Right ventricle myocardium inferior (tissue), 1 donor: Measurements from ENCODE around the gene MUSTN1. TPM values are rescaled to one million over a fixed set of nuclear protein-coding genes. Genes with fewer than 3 reads are reported as not detected.

Experiments used
- ATAC-seq: fragments of 200-7000 bp; cut with Tn5 transposase; one replicate; pipeline ENCODE4 v1.9.1; 2020; ENCODE audit warnings: mild to moderate bottlenecking, moderate library complexity
- DNase-seq: peaks from one replicate; pipeline ENCODE4 v3.0.0; 2021; ENCODE audit errors: missing footprints
- intact Hi-C: fragments of 100-400 bp; cut with DNase I; formaldehyde crosslinking; loops from one replicate; pipeline ENCODE4 v1.11.0; 2022
- long read RNA-seq: library from polyadenylated mRNA; unstranded; transcript quantifications from one replicate; pipeline ENCODE4 v2.0.0, GENCODE V29; 2021
- total RNA-seq: library from RNA; stranded (reverse); fragmentation: NEBNext Ultra II Directional; extraction: Animal tissue kit (Norgen Biotek cat#: 25700); gene quantifications from one replicate; pipeline ENCODE4 v1.2.1, GENCODE V29; 2021
- donor health status: DM: no; HTN: yes; CAD: no; lungs with severe emphysema.

The MUSTN1 gene
- 26.5 TPM for total RNA-seq
- long read RNA-seq, transcript MUSTN1-201 (3 exons, 721 nt) = major isoform, 10 of 11 reads
- long read RNA-seq, partial matches to known transcripts = 0 of 11 reads
- long read RNA-seq, other reads (novel, unspliced or antisense) = 0 of 11 reads

DNA sequence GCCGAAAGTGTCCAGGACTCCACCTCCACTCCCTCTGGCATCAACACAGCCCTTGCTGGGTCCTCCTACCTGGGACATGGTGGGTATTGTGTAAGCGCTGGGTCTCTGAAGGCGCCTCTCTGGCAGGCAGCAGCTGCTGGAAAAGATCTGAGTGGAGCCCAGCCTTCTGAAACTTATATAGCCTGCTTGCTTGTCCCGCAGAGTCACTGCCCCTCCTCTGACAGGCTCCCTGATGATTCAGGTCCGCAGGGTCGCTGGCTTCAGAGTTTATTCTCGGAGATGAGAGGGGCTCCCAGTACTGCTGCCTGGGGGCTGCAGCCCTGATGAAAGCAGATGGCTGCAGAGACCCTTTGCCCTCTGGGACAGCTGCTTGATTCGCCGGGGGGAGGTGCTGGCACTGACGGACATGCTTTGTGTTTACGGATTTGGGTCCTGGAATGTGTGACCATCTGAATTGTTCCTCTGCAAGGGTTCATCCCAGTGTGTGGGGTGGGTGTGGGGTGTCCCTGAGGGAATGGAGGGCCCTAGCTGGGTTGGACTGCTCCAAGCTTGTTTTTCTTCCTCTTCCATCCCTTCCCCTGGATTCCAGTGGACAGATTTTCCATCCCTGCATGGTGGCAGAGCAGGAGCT lies at the start of gene MUSTN1:
MUSTN1 (minus strand) TSS at position 149 of the 631 bp plus-strand sequence; CDS start at position 78, 71 bp downstream.
- DNase-seq (no peak), ATAC-seq (peak; percentile 62)
- intact Hi-C loops = no loop called here

DNA sequence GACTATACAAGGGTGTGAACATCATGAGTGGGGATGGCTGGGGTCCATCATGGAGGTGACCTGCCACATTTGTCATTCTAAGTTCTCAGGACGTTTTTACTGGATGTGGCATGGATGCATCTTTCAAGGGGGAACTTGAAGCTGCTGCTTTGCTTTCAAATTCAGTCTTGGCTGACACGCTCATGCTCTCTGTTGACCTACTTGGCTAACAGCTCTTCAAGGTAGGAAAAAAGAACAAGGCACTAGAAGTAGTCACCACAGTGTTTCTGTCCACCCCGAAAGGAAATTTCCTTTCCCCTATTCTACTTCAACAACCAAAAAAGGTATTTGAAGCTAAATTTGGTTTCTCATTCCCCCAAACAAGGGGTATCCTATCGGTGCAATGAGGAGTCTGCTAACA lies 47.6 kb upstream of the MUSTN1 start:
- DNase-seq = no peak
- ATAC-seq = no peak
- intact Hi-C loops = no loop called here

DNA sequence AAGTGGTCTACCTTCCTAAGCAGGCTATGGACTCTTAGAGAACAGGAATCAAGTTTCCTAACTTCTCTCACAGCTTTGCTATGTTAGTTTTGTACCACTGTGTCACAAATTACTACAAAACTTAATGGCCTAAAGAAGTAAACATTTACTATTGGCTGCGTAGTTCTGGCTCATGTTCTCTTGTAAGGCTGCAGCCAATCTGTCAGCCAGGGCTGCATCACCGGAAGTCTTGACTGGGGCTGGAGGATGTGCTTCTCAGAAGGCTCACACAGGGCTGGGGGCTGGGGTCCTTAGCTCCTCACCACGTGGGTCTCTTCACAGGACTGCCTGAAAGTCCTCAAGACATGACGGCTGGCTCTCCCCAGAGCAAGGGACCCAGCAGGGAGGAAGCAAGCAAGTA lies 47.1 kb upstream of the MUSTN1 start:
- no peak for ATAC-seq
- DNase-seq = no peak
- intact Hi-C loops = no loop called here

DNA sequence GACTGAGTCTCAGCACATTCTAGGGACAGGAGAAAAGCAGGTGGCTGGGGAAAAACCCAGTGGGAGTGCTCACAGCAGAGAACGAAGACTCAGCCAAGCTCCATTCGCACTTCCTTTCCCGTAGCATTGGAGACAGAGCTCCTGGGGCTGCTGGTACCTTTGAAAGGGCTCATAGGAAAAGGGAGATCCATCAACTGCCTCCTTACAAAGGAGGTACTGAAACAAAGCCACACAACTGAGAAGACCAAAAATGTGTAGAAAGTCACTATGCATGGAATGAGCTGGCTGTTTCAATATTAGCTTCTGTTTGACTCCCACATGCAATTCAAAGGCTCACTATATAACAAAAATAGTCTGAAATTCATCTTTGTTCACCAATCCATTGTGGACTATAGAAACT lies 45.7 kb upstream of the MUSTN1 start:
- no peak for DNase-seq
- intact Hi-C loops = no loop called here
- no peak for ATAC-seq

DNA sequence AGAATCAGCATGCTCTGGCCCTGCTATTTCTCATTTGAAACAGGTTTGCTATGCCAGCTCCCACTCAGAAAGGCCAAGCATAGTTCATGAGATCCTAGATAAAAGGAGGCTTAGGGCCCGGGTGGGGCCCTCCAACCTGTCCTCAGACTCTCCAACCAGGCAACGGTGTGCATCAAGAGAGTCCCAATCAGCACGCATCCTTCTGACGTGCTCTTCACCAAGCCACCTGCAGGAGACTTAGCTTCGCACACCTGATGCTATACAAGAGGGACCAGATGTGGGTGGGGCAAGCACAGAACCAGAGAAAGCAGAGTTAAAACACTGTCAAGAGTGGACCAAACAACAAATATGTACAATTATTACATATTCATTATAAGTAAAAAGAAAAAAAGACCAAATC lies 45.2 kb upstream of the MUSTN1 start:
- DNase-seq = no peak
- intact Hi-C loops = no loop called here
- no peak for ATAC-seq

DNA sequence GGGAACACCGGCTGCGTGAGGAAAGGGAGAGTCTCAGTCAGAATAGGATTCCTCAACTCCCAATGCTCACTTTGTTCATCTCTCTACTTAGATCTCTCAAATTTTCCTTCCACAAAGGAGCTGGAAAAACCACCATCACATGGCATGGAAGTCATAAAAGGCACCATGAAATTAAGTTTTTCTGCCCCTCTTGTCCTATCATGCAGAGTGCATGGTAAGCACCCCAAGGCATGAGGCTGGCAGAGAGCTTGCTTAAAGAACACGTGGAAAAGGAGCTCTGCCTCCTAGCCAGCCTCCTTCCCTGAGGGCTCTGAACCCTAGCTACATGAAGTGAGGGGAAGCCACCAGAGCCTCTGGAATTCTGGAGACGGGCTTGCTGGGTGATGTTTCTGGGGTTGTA lies 44.8 kb upstream of the MUSTN1 start:
- no peak for DNase-seq
- intact Hi-C loops = no loop called here

DNA sequence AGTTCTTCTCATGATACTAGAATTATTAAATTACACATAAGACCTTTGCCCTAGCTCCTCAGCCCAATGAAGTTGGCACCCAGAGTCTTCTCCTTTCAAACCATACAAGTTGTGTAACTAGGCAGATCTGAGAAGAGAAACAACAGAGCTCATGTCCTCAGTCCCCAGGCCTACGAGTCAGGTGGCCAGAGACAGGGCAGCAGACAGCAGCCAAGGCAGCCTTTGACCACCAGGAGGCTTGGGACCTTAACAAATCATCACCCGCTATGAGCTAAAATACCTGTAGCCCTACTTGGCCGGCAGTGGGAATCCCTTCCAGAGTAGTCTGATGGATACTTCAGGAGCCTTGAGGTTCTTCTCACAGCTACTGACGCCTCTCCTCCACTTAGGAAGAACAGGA lies 44.3 kb upstream of the MUSTN1 start:
- intact Hi-C loops = no loop called here
- ATAC-seq = no peak
- no peak for DNase-seq

More for the DNA sequence above, 44.8 kb upstream of the MUSTN1 start:
- ATAC-seq = no peak

DNA sequence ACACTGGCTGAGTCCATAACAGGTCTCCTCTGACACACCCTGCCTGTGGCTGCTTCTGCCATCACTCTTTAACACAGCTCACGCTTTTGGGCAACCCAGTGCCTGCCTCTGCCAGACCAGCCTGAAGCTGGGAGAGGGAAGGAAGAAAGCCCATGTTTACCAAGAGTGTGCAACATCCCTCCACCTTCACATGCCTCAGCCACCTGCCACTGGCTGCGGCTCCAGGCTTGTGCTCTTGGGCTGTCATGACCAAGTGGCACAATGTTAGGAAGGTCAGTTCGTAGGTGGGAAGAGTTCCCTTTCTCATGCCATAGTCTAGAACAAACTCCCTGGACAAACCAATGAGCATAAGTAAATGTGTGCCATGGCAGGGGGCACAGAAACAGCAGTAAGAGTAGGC lies 42.3 kb upstream of the MUSTN1 start:
- ATAC-seq (no peak), DNase-seq (no peak)
- intact Hi-C loops = no loop called here

DNA sequence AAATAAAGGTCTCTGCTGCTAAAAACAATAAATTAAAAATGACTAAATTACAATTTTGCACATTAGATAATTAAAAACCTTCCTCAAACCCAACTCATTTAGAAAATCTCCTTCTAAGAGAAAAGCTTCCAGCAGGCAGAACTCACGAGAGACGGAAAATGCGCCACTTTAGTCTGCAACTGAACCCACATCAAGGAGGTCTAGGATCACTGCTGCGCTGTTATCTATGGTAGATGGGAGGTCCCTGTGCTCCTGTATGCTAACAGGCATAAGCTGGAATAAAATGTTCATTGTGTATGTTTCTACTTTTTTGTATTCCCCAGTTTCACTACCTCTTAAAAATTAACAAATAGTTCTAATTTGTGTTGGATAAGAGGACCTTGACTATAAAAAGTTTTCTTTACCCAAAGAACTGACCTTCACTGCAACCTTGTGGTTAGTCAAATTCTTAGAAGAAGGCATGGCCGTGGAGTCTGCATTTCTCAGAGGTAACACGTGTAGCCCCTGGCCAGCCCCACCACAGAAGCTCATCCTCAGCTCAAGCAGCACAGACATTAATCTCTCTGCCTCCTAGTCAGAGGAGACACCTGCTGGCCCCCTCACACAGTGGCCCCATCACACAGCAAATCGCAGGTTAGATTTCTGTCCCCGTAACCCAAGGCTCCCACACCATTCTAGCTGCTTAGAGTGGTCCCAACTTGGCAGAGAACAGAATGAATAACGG lies 40.2 kb upstream of the MUSTN1 start:
- ATAC-seq = no peak
- no peak for DNase-seq
- intact Hi-C loops = no loop called here

DNA sequence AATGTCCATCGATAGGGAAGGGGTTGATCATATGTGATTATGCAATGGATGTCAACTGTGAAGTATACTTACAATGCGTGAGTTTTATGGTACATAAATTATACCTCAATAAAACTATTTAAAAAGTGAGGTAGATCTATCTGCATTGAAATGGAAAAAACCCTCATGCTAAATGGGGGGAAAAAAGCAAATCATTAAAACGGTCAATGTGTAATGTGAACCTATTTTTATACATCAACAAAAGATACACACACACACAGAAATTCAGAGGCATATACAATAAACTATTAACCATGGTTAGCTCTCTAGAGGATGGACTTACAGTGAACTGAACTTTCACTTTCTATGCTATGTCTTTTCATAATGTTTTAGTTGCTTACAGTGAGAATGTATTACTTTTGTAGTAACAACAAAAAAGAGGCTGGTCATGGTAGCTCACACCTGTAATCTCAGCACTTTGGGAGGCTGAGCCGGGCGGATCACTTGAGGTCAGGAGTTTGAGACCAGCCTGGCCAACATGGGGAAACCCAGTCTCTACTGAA lies 39.4 kb upstream of the MUSTN1 start:
- DNase-seq (no peak), ATAC-seq (no peak)
- intact Hi-C loops = no loop called here

DNA sequence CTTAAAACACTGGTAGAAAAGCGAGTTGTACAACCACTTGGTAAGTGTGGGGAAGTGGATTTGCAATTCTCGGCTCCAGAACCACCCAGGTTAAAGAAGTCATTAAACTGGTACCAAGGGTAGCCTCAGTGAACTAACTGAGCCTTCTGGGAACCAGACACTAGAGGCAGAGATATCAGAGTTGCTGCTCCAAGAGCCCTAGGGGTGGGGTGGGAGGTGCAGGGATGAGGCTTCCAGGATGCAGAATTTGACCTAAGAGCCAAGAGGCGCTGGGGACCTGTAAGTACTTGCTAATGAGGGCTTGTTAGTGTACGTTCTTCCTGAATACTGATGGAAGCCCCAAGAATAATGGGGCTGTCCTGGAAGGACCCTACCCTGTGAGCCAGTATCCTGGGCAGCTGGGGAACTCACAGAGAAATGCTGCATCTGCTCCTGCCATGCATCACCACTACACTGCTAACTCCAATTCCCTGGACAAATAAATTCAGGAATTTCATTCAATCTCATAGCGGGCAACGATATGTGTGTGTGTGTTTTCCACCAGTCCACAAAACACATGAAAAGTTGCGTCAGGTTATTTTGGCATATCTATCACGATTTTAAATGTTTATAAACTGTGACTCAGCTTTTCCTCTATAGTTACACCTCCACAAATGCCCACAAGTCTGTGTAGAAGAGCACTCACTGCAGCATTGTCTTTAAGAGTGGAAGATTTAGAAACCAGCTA lies 38.8 kb upstream of the MUSTN1 start:
- no peak for ATAC-seq
- no peak for DNase-seq
- intact Hi-C loops = no loop called here

DNA sequence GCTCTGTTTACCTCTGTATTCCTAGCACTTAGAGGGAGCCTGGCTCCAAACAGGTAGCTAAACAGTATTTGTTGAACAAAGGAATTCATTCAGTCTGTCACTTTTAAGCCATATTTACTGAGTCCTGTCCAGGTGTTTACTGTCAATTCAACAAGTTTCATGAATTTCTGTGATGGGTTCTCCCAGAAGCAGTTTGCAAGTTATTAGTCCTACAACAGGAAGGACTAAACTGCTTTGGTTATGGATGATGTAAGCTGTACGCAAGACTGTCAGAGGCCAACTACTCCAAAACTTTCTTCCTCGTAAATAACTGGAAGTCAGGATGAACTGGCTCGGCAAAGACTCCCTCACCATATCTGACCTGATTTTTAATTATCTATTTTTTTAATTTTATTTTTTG lies 37.4 kb upstream of the MUSTN1 start:
- DNase-seq (no peak), ATAC-seq (no peak)
- intact Hi-C loops = no loop called here

DNA sequence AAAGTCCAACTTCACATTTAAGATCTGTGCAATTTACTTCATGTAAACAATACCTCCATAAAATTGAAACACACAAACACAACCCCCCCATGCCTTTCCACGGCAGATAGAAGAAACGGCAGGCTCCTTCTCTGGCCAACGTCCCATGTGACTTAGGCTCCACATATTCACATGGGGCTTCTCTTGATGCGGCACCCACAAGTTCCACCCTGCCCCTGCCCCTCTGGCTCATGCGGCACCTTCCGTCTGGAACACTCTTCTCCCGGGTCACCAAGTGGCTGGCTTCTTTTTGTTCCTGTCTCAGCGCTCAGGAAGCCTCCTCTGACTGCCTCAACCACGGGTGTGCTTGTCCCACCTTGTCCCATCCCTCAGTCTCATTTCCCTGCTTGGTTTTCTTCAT lies 36.9 kb upstream of the MUSTN1 start:
- no peak for DNase-seq
- no peak for ATAC-seq
- intact Hi-C loops = no loop called here

DNA sequence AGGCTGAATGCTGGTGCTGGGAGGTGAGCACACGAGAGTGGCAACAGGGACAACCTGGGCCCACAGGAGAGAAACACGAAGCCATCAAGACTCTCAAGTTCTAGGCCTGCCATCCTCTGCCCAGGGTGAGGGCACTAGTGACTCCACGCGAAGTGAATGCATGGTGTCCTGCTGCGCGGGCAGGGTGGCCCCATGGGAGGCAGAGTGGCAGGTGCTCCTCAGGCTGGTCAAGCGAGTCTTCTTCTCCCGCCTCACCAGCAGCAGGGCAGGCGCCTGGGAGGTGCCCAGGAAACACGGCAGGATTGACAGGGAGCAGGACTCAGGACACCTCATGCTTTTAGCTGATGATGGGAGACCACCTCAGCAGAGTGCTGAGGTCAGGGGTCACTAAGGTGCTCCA lies 35.7 kb upstream of the MUSTN1 start:
- intact Hi-C loops = no loop called here
- ATAC-seq (no peak), DNase-seq (no peak)

DNA sequence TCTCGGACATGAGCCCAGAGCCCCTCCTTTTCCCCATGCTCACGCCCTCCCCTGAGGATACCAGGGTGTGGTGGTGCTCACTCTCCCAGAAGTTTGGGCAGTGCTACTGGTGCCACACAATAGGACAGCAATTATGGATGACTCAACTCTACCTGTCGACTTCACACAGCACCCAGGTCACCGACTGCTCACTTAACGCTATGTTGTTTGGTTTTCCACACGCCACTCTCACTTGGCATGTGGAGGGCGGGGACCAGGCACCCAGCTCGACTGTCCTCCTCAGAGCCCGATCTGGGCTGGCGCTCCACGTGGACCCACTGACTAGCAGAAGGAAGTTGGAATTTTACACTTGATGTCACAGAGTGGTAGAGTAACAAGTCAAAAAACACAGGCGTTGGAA lies 31.6 kb upstream of the MUSTN1 start:
- intact Hi-C loops = no loop called here
- no peak for ATAC-seq
- DNase-seq = no peak

DNA sequence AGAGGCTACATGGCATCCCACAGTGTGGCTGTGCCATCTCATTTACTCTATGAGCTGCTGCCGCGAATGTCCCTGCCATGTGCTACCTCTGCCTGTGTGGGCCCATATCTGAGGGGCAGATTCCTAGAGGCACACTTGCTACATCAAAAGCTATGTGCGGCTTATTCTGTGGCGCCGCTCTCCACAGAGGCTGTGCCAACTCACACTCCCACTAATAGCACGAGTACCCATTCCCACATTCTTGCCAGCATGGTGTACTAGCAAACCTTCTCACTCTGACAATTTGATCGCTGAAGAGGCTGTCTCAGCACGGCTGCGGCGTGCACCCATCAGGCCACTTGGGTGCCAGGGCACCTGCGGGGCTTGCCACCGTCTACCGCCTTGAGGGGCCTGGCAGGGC lies 31.2 kb upstream of the MUSTN1 start:
- ATAC-seq = no peak
- intact Hi-C loops = no loop called here

DNA sequence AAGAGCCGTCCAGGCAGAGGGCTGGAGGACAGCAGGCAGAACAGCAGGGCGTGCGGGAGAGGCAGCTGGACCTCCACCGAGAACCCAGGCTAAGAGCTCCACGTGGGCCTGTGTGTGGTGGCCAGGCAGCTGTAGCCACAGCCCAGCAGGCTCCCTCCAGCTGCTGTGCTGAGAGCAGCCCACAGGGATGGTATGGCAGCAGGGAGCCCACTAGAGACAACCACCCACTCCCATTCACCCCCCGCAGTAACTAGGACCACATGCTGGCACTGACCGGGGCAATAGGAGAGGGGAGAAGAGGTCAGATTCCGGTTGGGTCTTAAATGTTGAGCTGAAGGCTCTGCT lies 25.6 kb upstream of the MUSTN1 start:
- DNase-seq (no peak), ATAC-seq (no peak)
- intact Hi-C loops = no loop called here

More for the DNA sequence above, 31.2 kb upstream of the MUSTN1 start:
- no peak for DNase-seq

DNA sequence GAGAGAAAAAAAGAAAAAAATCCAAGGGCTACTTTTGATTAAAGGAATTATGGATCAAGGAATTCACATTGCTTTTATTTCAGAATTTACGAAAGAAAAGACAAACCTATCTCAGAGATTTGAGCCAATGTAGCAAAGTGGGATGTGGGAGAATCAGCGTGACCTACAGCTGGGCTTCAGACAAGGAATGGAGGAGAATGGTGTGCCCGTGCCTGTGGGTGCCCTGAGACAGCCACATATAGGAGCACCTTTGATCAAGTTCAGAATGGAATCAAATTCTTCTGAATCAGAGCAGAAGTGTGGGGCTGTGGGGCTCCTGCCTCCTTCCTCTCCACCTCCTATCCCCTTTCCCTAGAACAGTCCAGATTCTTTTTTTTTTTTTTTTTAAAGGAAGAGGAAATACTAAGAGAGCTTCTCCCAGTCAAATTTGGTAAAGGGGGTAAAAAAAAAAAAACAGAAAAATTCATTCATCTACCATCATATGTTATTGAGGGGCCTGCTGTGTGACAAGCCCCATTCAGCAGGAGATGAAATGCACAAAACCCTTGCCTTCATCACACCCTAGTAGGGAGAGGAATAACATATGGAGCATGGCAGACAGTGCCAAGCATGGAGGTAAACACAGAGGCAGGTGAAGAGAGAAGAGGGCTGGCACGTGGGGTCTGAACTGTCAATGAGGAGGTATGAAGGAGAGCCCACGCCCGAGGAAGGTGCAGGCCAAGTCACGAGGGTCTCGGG lies 25.0 kb upstream of the MUSTN1 start:
- ATAC-seq = no peak
- intact Hi-C loops = no loop called here
- no peak for DNase-seq

DNA sequence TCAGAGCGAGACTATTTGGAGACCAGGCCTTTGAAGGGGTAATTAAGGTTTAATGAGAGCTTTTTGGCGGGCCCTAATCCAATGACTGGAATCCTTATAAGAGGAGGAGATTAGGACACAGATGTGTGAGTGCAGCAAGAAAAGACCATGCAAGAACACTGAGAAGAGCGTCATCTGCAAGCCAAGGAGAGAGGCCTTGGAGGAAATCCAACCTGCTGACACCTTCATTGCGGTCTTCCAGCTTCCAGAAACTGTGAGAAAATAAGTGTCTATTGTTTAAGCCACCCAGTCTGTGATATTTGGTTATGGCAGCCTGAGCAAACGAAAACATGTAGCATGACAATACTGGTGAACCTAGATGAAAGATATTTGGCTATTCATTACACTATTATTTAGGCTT lies 23.0 kb upstream of the MUSTN1 start:
- DNase-seq = no peak
- intact Hi-C loops = no loop called here
- no peak for ATAC-seq
